ENCODE results near the gene SNX20. TPM values are rescaled to one million over a fixed set of nuclear protein-coding genes. Genes with fewer than 3 reads are reported as not detected.

The SNX20 gene
- total and polyA plus RNA-seq, 2 of the 4 experiments (the other 2 are of a cell fraction) = not detected

- Histone ChIP-seq H3K23ac (ENCODE audit: low read depth, low read length) (no peak overlapping the region), H3K4me1 (ENCODE audit: control insufficient read depth, insufficient read depth, low read length) (no peaks in the 10 kb centered on the region), H2BK5ac (ENCODE audit: low read depth, low read length, poor library complexity, severe bottlenecking) (no peak overlapping the region), H3K4me2 (ENCODE audit: low read depth, low read length) (no peak overlapping the region), H3K4ac (ENCODE audit: low read depth, low read length) (no peak overlapping the region), H2BK20ac (ENCODE audit: low read depth, low read length) (no peak overlapping the region), H3K36me3 (ENCODE audit: control insufficient read depth, insufficient read depth, low read length) (no peaks in the 10 kb centered on the region), H3K27me3 (ENCODE audit: control insufficient read depth, insufficient read depth, low read length) (peaks cover 6% of the 10 kb centered on the region; the same call in 1 of the 2 replicates), H4K5ac (ENCODE audit: low read depth, low read length) (no peak overlapping the region), H2AK5ac (ENCODE audit: low read depth, low read length) (no peak overlapping the region), H3K4me3 (ENCODE audit: insufficient read depth, low read depth, low read length) (no peak overlapping the region), H3K9me1 (ENCODE audit: insufficient read depth, low read length) (no peaks in the 10 kb centered on the region), H2AK9ac (replicated peaks; ENCODE audit: low read depth, low read length, poor library complexity) (no peak overlapping the region), H3K9ac (ENCODE audit: low read depth, low read length) (no peak overlapping the region), H3K56ac (ENCODE audit: extremely low read depth, insufficient read depth, low read length) (no peak overlapping the region), H3K27ac (ENCODE audit: insufficient read depth, low read length) (no peak overlapping the region), H2AFZ (replicated peaks; ENCODE audit: low read length, poor library complexity) (no peak overlapping the region), H2BK120ac (ENCODE audit: low read depth, low read length) (no peak overlapping the region), H2BK15ac (ENCODE audit: low read depth, low read length) (no peak overlapping the region), H3K14ac (replicated peaks; ENCODE audit: low read depth, low read length) (no peak overlapping the region), H4K20me1 (ENCODE audit: insufficient read depth, low read length) (no peaks in the 10 kb centered on the region), H3K18ac (ENCODE audit: low read depth, low read length) (no peak overlapping the region), H3K79me1 (ENCODE audit: low read depth in 1 of 2, low read length in 2 of 2) (no peaks in the 10 kb centered on the region), H4K8ac (ENCODE audit: low read depth in 2 of 2, low read length in 2 of 2) (no peak overlapping the region), H3K9me3 (ENCODE audit: control insufficient read depth, insufficient read depth, low read length) (no peaks in the 10 kb centered on the region; the same call in 1 of the 2 replicates), H4K91ac (ENCODE audit: insufficient read depth, low read depth, low read length) (no peak overlapping the region)
- TF ChIP-seq USF2 (IDR thresholded peaks at IDR 0.05; ENCODE audit: low read depth, low read length) (peak; percentile 38; the same call in 1 of the 2 replicates), MXI1 (IDR thresholded peaks at IDR 0.05; ENCODE audit: borderline replicate concordance, low read depth, low read length) (no peak)
- in situ Hi-C loops (cut with MboI; ENCODE audit: low sequenced_read_pairs) (loop anchor here (25.0 kb wide), 1 partner anchor 445 kb away; no protein-coding TSS in a partner anchor), dilution Hi-C loops (cut with HindIII; ENCODE audit: low sequenced_read_pairs, unreplicated experiment) (no loop called here), intact Hi-C loops (cut with micrococcal nuclease) (no loop called here)
- DNase-seq (no peak), ATAC-seq (ENCODE audit: low read depth) (no peak)
- BruUV-seq (replicated peaks) = no TSS peak
- ChIA-PET POLR2A (ENCODE audit: unreplicated experiment) (no interaction called here), CTCF (no interaction called here)
- WGBS, 2 experiments (ENCODE audit: extremely low coverage in 2 of 2, insufficient read length in 1 of 2) = no CpG with 5 or more reads among the region's 5 CpGs
Measured at GRCh38 chr16:50657241-50657640, 23.9 kb downstream of the SNX20 start.

Data from IMR-90 (cell line).